ENCODE results near the gene NPC1.

NPC1 gene

DNA sequence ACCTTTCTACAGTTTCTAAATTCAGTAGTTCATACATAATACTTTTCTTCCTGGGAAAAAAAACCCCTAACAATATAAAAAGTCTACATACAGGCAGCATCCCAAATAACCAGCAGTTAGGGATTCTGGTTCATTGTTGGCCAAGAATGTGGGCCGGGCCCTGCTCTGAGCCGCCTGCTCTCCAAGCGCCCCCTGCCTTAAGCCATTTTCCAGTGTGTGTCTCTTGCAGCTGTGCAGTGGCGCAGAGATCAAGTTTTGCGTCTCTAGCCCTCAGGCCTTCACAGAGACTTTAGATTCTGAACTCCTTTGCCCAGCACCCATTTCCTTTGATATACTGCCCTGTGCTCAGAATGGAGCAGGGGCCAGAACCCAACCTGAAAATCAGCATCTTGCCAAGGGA lies 50.1 kb downstream of the NPC1 start:
- no peak overlapping the region for H2AFZ ChIP-seq (ENCODE audit: low read length, unreplicated experiment)
- no peaks in the 10 kb centered on the region for H3K4me1 ChIP-seq (ENCODE audit: control insufficient read depth, insufficient read depth, low read length, unreplicated experiment)
- H3K79me2 ChIP-seq (ENCODE audit: control insufficient read depth, insufficient read depth, low read length, unreplicated experiment), result no peaks in the 10 kb centered on the region
- H3K27ac ChIP-seq (ENCODE audit: low read depth, low read length), result no peak overlapping the region
- H3K4me3 ChIP-seq (ENCODE audit: low read depth, low read length), result no peak overlapping the region
- no peaks in the 10 kb centered on the region for H3K27me3 ChIP-seq (ENCODE audit: insufficient read depth, low read length)
- H3K36me3 ChIP-seq (ENCODE audit: insufficient read depth, low read length), result peaks cover 58% of the 10 kb centered on the region

DNA sequence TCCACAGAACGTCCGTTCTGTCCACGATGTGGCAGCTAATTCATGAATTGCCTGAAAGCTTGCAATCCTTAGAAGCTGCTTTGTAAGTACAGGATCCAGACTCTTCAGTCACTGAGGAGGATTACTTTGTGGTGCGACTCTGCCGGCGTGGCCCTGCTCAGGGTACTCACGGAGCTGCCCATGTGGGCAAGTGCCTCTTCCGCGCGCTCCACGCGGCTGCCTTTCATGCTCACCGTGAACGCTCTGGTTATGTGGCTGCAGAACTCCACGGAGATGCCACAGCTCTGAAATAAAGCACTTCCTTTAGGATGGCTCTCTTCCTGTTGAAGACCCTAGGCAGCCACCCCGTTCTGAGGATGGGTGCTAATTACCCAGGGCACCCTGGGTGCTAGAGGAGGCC lies 52.0 kb downstream of the NPC1 start:
- H3K27me3 ChIP-seq (ENCODE audit: insufficient read depth, low read length), result no peaks in the 10 kb centered on the region
- no peak overlapping the region for H3K27ac ChIP-seq (ENCODE audit: low read depth, low read length)
- H3K36me3 ChIP-seq (ENCODE audit: insufficient read depth, low read length), result peaks cover 51% of the 10 kb centered on the region
- peaks cover 14% of the 10 kb centered on the region for H3K4me1 ChIP-seq (ENCODE audit: control insufficient read depth, insufficient read depth, low read length, unreplicated experiment)
- no peaks in the 10 kb centered on the region for H3K79me2 ChIP-seq (ENCODE audit: control insufficient read depth, insufficient read depth, low read length, unreplicated experiment)
- H3K4me3 ChIP-seq (ENCODE audit: low read depth, low read length), result no peak overlapping the region
- H2AFZ ChIP-seq (ENCODE audit: low read length, unreplicated experiment), result no peak overlapping the region

DNA sequence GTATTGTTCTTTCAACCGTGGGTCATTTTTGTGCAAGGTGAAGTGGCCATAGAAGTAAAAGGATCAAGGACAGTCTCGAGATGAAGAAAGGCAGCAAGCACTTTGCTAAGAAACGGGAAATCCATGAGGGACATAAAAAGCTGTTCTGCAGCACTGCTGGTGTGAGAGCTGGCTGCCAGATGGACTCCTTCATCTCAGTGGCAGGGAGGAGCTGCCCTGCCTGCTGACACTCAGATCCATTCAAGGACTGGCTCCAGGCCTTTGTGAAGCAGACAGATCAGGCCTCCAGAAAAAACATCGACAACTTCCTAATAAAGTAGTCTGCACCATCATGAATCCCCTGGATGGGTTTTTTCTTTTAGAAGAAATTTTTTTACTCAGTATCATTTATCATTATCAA lies 53.5 kb downstream of the NPC1 start:
- Histone ChIP-seq H3K79me2 (ENCODE audit: control insufficient read depth, insufficient read depth, low read length, unreplicated experiment) (no peaks in the 10 kb centered on the region), H3K36me3 (ENCODE audit: insufficient read depth, low read length) (peaks cover 55% of the 10 kb centered on the region), H3K4me3 (ENCODE audit: low read depth, low read length) (no peak overlapping the region), H2AFZ (ENCODE audit: low read length, unreplicated experiment) (no peak overlapping the region), H3K4me1 (ENCODE audit: control insufficient read depth, insufficient read depth, low read length, unreplicated experiment) (peaks cover 26% of the 10 kb centered on the region), H3K27me3 (ENCODE audit: insufficient read depth, low read length) (no peaks in the 10 kb centered on the region), H3K27ac (ENCODE audit: low read depth, low read length) (no peak overlapping the region)

DNA sequence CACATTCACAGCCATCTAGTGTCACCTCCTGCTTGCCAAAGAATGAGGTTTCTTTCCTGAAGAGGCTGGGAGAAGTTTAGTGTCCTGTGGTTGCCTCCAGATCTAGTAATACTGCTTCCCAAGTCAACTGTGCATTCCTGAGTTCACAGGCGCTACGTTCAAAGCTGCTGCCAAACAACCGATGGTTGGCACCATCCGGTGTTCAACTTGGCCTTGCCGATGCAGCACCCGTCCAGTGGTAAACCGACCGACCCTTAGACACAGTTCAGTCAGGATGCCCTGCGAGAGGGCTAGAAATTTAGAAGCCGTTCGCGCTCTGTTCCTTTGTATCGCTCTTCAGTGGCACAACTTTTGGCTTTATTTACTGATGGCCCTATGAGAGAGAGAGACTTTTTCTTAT lies 54.4 kb downstream of the NPC1 start:
- H3K27me3 ChIP-seq (ENCODE audit: insufficient read depth, low read length), result no peaks in the 10 kb centered on the region
- no peaks in the 10 kb centered on the region for H3K79me2 ChIP-seq (ENCODE audit: control insufficient read depth, insufficient read depth, low read length, unreplicated experiment)
- H3K27ac ChIP-seq (ENCODE audit: low read depth, low read length), result no peak overlapping the region
- H2AFZ ChIP-seq (ENCODE audit: low read length, unreplicated experiment), result no peak overlapping the region
- no peak overlapping the region for H3K4me3 ChIP-seq (ENCODE audit: low read depth, low read length)
- peaks cover 26% of the 10 kb centered on the region for H3K4me1 ChIP-seq (ENCODE audit: control insufficient read depth, insufficient read depth, low read length, unreplicated experiment)
- peaks cover 58% of the 10 kb centered on the region for H3K36me3 ChIP-seq (ENCODE audit: insufficient read depth, low read length)

DNA sequence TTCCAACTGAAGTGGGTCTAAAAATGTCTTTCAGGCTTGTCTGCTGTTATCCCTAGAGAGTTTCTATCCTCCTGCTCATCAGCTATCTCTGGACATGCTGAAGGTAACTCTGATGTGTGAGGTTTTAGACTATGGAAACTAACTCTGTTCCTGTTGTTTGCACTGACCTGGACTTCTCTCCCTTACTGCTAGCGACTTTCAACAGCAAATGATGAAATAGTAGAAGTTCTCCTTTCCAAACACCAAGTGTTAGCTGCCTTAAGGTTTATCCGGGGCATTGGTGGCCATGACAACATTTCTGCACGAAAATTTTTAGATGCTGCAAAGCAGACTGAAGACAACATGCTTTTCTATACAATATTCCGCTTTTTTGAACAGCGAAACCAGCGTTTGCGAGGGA lies 56.1 kb downstream of the NPC1 start:
- Histone ChIP-seq H3K36me3 (ENCODE audit: insufficient read depth, low read length) (peaks cover 48% of the 10 kb centered on the region), H3K27ac (ENCODE audit: low read depth, low read length) (peak overlapping the region; percentile 81)

DNA sequence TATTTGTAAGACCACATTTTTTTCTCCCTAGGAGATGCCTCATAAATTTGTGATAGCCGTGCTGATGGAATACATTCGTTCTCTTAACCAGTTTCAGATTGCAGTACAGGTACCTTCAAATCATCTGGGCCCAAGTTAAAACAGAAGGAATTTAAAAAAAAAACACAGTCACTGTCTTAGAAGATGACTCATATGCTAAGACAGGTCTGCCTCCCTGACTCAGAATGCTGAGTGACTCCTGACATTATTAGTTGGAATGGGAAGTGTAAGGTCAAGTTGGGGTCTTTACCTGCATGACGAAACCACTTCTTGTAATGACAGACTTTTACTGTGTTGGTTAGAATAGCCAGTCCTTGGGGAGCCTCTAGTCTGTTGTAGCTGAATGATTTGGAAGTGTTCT lies 56.7 kb downstream of the NPC1 start:
- peak overlapping the region; percentile 81 for H3K27ac ChIP-seq (ENCODE audit: low read depth, low read length)
- H3K36me3 ChIP-seq (ENCODE audit: insufficient read depth, low read length), result peaks cover 43% of the 10 kb centered on the region
- H3K79me2 ChIP-seq (ENCODE audit: control insufficient read depth, insufficient read depth, low read length, unreplicated experiment), result no peaks in the 10 kb centered on the region

More for the DNA sequence above, 56.1 kb downstream of the NPC1 start:
- Histone ChIP-seq H3K79me2 (ENCODE audit: control insufficient read depth, insufficient read depth, low read length, unreplicated experiment) (no peaks in the 10 kb centered on the region), H3K27me3 (ENCODE audit: insufficient read depth, low read length) (no peaks in the 10 kb centered on the region), H3K4me1 (ENCODE audit: control insufficient read depth, insufficient read depth, low read length, unreplicated experiment) (peaks cover 26% of the 10 kb centered on the region), H3K4me3 (ENCODE audit: low read depth, low read length) (no peak overlapping the region), H2AFZ (ENCODE audit: low read length, unreplicated experiment) (no peak overlapping the region)

DNA sequence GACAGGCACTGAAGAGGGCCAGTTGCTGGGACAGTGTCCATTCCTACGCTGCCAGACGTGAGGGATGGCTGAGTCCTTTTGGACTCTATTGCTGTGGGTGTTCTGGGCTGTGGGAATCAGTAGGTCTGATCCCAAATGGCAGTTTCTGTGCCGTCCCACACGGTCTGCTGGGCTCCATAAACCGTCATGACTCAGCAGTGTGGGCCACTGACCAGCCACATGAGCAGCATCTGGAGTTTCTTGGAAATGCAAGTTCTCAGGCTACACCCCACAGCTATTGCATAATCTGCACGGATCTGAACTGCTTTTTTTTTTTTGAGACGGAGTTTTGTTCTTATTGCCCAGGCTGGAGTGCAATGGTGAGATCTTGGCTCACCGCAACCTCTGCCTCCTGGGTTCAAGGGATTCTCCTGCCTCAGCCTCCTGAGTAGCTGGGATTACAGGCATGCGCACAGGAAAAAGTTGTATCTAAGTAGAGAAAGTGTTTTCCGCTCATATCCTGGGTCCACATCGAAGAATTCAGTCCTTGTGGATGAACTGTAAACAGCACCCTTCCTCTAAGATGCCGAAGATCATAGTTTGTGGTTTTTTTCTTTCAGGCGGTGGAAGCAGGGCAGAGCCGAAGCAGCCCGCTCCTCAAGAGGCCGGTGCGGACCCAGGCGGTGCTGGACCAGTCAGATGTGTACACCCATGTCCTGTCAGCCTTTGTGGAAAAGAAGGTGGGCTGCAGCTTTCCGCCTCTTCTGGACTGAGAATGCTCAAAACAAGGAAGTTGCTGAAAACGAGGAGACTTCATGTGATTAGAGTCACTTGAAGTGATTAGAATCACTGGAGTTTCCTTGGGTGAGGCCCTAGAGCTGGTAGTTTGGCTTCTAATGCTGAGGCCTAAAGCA lies 57.5 kb downstream of the NPC1 start:
- peak overlapping the region; percentile 81 for H3K27ac ChIP-seq (ENCODE audit: low read depth, low read length)
- no peak overlapping the region for H2AFZ ChIP-seq (ENCODE audit: low read length, unreplicated experiment)
- H3K79me2 ChIP-seq (ENCODE audit: control insufficient read depth, insufficient read depth, low read length, unreplicated experiment), result no peaks in the 10 kb centered on the region
- peaks cover 26% of the 10 kb centered on the region for H3K4me1 ChIP-seq (ENCODE audit: control insufficient read depth, insufficient read depth, low read length, unreplicated experiment)
- H3K27me3 ChIP-seq (ENCODE audit: insufficient read depth, low read length), result no peaks in the 10 kb centered on the region
- H3K4me3 ChIP-seq (ENCODE audit: low read depth, low read length), result no peak overlapping the region
- H3K36me3 ChIP-seq (ENCODE audit: insufficient read depth, low read length), result peaks cover 35% of the 10 kb centered on the region

More for the DNA sequence above, 56.7 kb downstream of the NPC1 start:
- Histone ChIP-seq H3K4me3 (ENCODE audit: low read depth, low read length) (no peak overlapping the region), H3K4me1 (ENCODE audit: control insufficient read depth, insufficient read depth, low read length, unreplicated experiment) (peaks cover 26% of the 10 kb centered on the region), H2AFZ (ENCODE audit: low read length, unreplicated experiment) (no peak overlapping the region), H3K27me3 (ENCODE audit: insufficient read depth, low read length) (no peaks in the 10 kb centered on the region)

DNA sequence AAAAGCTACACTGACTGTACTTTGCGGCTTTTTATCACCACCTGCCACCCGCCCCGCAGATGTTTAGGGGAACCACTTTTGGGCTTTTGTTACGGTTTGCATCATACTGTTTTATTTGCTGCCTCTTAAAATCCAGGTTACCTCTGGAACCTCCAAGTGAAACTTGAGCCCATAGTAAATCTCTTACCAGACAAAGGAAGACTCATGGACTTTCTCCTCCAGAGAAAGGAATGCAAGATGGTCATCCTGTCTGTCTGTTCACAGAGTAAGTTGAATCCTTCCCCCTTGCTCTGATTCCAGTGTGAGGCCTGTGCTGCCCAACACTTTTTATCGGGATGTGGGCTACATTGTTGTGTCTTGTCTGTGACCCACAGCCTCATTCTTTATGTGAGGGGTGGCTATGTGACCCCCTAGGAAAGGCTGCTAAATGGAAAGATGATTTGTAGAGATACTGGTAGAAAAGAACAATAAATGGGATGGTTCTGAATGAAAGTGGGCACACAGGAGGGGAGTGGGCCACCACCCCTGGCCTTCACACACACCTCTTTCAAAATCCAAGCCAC lies 59.7 kb downstream of the NPC1 start:
- H3K4me1 ChIP-seq (ENCODE audit: control insufficient read depth, insufficient read depth, low read length, unreplicated experiment), result peaks cover 26% of the 10 kb centered on the region
- H3K27me3 ChIP-seq (ENCODE audit: insufficient read depth, low read length), result no peaks in the 10 kb centered on the region
- H3K27ac ChIP-seq (ENCODE audit: low read depth, low read length), result no peak overlapping the region
- no peak overlapping the region for H2AFZ ChIP-seq (ENCODE audit: low read length, unreplicated experiment)
- H3K79me2 ChIP-seq (ENCODE audit: control insufficient read depth, insufficient read depth, low read length, unreplicated experiment), result no peaks in the 10 kb centered on the region
- H3K36me3 ChIP-seq (ENCODE audit: insufficient read depth, low read length), result peaks cover 33% of the 10 kb centered on the region
- no peak overlapping the region for H3K4me3 ChIP-seq (ENCODE audit: low read depth, low read length)

DNA sequence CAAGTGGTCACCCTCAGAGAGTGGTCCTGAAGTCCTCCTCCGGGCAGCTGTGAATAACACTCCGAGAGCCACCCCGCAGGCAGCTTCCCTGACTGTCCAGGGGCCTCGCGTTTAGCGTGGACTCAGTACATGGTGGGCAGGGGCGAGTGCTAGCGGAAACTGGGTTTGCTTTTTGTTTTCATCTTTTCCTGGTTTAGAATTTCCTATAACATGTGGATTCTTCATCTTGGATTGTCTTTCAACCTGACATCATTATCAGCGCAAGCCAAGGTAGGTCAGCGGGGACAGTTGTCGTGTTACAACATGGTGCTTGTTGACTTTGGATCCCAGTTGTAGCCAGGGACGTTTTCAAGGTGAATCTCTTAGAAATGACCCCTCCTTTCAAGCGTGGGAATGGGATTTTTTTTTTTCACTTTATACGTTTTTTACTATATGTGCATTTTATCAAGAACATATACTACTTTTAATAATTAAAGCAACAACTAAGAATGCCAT lies 62.0 kb downstream of the NPC1 start:
- H3K27ac ChIP-seq (ENCODE audit: low read depth, low read length), result no peak overlapping the region
- peaks cover 30% of the 10 kb centered on the region for H3K36me3 ChIP-seq (ENCODE audit: insufficient read depth, low read length)
- H3K27me3 ChIP-seq (ENCODE audit: insufficient read depth, low read length), result no peaks in the 10 kb centered on the region
- H3K4me1 ChIP-seq (ENCODE audit: control insufficient read depth, insufficient read depth, low read length, unreplicated experiment), result peaks cover 12% of the 10 kb centered on the region
- no peak overlapping the region for H3K4me3 ChIP-seq (ENCODE audit: low read depth, low read length)
- no peaks in the 10 kb centered on the region for H3K79me2 ChIP-seq (ENCODE audit: control insufficient read depth, insufficient read depth, low read length, unreplicated experiment)
- H2AFZ ChIP-seq (ENCODE audit: low read length, unreplicated experiment), result no peak overlapping the region

DNA sequence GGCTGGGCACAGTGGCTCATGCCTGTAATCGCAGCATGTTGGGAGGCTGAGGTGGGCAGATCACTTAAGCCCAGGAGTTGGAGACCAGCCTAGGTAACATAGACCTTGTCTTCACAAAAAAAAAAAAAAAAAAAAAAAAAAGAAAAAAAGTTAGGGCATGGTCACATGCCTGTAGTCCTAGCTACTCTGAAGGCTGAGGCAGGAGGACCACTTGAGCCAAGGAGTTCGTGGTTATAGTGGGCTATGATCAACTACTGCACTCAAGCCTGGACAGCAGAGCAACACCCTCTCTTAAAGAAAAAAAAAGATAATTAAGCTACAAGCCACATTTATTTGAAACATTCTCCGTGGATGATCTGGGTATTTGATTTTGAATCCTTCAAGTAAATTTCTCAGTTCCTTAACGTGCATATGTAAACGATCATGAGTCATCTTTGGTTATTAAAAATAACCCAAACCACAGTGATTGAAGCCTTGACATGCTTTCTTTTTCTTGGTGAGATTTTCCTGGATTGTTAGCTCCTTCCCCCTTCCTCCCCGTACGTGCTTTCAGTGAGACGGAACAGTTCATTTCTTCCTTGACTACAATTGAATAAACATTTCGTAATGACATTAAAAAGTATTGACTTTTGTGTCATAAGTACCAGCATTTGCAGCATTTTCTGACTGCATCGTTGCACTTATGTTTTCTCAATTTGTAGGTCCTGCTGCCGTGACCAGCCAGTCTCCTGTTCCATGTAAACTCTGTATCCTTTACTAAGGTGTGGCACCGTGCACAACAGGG lies 62.7 kb downstream of the NPC1 start:
- Histone ChIP-seq H3K27me3 (ENCODE audit: insufficient read depth, low read length) (no peaks in the 10 kb centered on the region), H3K36me3 (ENCODE audit: insufficient read depth, low read length) (peaks cover 28% of the 10 kb centered on the region), H3K79me2 (ENCODE audit: control insufficient read depth, insufficient read depth, low read length, unreplicated experiment) (no peaks in the 10 kb centered on the region), H3K27ac (ENCODE audit: low read depth, low read length) (no peak overlapping the region), H2AFZ (ENCODE audit: low read length, unreplicated experiment) (no peak overlapping the region), H3K4me3 (ENCODE audit: low read depth, low read length) (no peak overlapping the region), H3K4me1 (ENCODE audit: control insufficient read depth, insufficient read depth, low read length, unreplicated experiment) (peaks cover 5% of the 10 kb centered on the region)
